ENCODE data around the gene WDR11.
A peak's percentile ranks its signal among the peaks of the same experiment; 100 is the strongest.
"Not testable (repeated sequence)": the region's sequence is repeated elsewhere in the genome, so short reads cannot be mapped to it uniquely, and the experiment has no call there.

WDR11 gene

DNA sequence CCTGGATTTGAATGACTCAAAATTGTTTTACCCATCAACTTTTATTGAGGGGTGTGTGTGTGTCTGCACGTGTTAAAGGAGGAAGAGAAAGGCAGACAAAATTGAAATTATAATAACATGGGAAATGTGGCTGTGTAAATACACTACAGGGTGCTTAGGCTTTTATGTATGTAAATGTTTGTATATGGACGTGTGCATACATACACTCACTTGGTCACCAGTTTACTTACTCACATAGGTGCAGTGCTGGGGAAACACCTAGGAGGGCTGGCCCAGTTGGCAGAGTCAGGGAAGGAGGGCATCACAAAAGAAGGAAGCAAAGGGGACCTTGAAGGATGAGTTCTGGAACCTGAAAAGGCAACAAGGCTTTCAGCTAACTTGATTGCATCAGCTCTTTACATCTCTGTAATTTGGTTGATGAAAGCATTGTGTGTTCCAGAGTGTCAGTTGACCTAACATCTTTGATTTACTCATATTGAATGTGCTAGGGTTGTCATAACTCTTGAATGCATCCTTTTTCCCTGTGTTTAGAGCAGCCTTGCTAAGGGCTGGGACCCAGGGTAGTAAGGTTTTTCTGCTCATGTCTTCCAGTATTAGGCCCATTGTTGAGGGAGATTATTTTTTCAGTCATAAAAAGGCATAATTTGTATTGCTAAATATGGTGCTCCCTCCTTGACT is 10.2 kb downstream of the WDR11 start:
- no peak for DNase-seq

DNA sequence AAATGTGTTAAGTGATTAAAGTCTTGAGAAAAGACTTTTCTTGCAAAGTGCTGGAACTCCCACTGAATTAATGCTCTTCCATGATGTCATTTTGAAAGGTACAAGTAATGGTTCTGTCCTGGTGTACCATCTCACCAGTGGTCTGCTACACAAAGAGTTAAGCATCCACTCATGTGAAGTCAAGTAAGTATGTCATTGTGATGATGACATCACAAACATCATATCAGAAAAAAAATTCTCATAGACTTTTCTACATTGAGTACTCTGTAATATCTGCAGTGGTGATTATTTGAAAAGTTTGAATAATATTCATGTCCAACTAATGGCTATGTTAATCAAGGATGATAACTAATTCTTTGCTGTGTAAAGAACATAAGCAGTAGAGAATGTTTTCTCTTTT is 22.6 kb downstream of the WDR11 start:
- no peak for DNase-seq

DNA sequence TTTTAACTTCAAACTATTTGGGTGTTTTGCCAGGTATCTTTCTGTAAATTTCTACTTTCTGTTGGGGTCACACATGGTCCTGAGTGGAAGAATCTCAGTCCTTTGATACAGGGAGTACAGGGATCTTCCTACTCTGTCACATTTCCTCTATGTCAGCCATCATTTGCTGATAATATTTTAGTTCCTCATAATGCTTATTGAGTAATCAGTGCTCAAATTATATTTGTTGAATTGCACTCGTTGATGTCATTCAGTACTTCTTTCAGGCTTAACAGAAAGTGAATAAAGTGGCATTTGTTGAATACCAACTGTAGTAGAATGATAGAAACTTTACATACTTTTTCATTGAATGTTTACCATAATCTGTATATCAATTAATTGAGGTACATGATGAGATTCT is 31.9 kb downstream of the WDR11 start:
- no peak for DNase-seq

DNA sequence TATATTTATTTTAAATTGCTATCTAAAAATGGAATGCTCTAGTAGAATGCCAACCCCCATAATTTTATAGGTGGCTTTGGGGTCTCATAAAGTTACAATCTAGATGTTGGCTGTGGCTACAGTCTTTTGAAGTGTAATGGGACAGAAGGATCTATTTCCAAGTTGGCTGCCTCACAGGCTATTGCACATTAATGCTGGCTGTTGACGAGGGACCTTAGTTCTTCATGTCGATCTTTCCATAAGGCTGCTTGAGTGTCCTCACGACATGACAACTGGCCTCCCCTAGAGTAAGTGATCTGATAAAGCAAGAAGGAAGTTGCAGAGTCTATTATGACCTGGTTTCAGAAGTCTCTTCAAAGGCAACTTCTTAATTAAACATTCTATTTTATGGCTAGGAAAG is 36.3 kb downstream of the WDR11 start:
- no peak for DNase-seq

DNA sequence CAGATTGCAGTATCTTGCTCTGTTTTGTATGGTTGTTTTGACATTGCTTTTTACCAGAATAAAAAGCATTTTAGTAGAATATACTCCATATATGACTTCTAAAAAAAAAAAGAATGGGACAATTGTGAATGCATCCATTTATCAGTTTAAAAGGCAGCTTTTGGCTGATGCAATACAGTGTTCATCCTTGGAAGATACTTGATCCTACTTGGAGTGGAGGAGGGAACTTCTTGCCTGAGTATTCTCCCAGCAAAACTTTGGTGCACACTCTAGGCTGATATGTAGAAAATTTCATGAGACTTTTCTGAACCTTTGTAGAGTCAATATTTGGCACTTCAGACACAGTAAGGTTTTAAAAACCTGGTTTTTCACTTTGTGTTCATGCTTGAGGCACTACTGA is 40.2 kb downstream of the WDR11 start:
- DNase-seq = no peak

DNA sequence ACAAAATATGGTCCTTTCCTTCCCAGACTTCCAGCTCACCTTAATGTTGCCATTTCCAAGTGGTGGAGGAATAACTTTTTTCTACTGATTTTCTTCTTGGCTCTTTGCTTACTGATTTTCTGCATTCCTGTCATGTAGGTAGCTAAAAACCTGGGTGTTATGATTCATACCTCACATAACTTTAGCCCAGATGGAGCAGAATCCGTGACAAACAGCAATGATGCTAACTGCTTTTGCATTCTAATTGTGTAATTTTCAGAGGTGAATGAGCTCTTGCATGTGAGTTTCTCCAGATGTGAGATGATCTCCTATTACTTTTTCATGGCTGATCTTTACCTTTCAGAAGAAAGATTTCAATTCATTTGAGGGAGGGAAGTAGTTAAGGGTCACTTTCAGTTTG is 43.4 kb downstream of the WDR11 start:
- no peak for DNase-seq

DNA sequence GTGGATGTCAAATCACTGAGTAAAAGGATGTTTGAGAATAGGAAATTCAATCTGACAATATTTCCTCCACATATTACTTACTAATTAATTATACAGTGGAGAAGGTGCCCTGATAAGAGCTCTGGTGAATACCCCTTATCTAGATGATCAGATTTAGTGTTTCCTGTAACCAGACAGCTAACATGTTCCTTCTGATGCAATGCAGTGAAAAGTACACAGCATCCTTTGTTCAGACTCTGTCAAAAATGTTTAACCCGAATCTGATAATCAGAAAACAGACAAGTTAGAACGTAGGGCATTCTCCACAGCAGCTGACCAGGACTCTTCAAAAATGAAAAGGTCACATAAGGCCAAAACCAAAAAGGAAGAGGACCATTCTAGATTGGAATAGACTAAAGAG is 46.2 kb downstream of the WDR11 start:
- no peak for DNase-seq

DNA sequence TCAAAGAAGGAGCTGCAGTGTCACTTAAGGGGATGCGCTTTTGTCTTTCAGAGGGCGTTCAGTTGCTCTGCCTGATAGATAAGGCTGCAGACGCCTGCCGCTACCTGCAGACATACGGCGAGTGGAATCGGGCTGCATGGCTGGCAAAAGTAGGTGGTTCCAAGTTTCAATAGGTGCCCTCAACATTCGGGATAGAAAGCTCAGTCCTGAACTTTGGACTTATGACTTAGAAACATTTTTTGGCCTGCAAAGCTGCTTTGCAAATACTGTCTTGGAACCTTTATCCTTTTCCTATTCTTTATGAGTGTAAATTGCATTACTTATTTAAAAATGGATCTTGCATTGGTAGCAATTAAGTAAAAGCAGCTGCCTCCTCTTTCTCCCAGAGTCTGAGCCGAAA is 54.1 kb downstream of the WDR11 start:
- DNase-seq = no peak

DNA sequence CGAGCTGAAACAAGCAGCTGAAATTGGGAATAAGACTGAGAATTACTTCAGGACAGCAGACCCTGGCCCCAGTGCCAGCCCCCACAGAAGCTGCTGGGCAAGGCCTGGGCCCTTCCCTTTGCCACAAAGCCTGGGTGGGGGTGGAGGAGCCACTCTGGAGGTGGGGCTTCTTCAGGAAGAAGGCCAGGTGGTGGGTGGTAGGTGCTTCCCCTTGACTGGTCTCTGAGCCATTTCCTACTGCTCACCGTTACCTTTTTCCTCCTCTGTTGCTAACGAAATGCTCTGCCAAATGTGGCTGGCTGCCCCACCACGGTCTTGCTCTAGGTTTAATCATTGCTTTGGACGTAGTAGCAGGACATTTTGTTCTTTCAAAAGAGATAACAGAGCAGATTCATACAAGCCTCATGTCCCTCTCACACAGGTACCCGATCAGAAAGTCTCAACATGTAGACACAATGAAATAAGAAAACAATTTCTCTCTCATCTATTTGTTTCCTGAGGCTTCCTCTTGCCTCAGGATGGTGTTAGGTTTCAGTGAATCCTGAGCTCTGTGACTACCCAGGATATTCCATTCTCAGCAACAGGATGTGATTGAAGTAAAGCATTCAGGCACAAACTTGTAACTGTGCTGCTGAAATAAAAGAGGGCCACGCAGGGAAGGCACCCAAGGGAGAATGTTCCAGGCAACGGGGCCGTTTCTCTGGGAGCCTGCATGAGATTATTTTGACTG is 66.5 kb downstream of the WDR11 start:
- no peak for DNase-seq

DNA sequence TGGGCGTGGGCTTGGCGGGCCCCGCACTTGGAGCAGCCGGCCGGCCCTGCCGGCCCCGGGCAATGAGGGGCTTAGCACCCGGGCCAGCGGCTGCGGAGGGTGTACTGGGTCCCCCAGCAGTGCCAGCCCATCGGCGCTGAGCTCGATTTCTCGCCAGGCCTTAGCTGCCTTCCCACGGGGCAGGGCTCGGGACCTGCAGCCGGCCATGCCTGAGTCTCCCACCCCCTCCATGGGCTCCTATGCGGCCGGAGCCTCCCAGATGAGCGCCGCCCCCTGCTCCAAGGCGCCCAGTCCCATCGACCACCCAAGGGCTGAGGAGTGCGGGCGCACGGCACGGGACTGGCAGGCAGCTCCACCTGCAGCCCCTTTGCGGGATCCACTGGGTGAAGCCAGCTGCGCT is 72.7 kb downstream of the WDR11 start:
- not testable (repeated sequence) for DNase-seq

DNA sequence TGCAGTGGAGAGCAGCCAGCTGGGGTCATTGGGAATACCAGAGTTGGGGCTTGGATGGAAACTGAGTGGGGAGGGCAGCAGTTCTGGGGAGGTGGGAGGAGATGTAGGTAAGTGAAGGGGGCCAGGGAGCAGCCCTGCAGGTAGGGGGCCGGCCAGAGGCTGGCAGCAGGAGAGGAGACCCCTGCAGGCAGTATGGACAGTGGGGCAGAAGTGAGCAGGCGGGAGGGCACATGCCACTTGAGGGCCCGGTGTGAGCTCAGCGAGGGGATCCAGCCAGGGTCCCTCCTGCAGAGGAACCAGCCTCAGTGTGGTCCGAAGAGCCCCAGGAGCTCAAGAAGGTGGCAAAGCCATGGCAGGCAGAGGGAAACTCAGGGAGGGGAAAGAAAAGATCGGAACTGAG is 75.4 kb downstream of the WDR11 start:
- DNase-seq = no peak

DNA sequence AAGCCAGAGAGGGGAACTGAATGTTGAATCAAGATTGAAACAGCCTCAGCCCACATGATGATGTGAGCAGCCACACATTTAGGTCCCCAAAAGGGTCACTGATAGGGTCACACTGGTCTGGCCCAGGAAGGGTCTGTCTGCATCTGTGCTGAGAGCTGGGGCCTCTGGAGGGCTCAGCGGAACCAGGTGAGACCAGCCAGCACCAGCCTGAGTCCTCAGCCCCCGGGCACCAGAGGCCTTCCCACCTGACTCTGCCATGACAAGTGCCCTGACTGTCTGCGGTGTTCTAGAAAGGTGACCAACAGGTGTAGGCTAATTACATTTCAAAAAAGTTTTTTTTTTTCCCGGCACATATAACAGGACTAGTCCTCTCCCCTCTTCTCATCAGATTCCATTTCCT is 76.2 kb downstream of the WDR11 start:
- DNase-seq = no peak

DNA sequence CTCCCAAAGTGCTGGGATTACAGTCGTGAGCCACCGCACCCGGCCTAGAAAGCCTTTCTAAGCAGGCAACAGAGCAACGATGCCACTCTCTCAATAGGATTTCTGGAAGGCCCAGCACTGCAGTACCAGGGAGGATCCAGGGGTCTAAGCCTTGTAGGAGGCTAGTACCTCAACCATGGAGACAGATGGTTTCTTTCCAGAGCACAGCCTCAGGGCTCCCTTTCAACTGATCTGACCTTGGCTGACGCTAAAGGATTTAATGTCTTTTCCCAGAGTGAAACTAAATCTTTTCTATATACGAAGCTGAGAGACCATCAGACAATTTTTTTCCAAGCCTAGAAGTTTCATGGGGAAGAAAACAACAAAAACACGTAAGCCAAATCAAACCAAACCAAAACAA is 78.0 kb downstream of the WDR11 start:
- DNase-seq = no peak

DNA sequence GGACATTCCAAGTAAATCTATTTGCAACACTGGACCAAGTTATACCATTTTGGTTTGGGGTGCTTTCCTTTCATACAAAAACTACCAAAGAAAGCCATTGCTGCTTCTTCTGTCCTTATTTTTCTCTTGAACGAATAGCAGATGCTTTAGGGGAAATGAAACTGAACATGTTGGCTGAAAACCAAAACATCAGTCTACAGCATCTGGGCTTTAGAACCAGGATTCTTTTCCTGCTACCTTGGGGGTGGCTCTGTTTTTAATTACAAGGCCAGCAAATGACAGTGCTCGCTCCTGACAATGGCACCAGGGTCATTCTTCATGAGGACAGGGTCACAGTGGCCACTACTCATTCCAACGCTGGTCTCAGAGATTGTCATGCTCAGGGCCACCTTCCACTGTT is 80.3 kb downstream of the WDR11 start:
- DNase-seq = no peak

DNA sequence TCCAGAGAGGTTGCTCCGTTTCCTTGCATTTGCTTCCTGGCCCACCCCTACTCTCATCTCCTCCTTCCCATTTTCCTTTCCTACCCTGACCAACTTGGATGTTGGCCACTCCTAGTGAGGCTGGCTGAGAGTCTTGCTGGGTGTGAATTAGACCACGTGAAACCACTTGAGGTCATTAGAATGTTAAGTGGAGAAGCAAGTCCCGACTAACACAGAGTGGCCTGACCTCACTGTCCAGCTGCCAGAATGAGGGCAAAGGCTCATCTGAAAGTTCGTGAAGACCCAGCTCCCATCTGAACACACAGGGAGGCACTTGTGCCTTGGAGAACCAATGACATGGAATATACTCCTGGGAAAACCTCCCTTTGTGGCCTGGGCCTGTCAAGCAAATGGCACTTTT is 80.8 kb downstream of the WDR11 start:
- no peak for DNase-seq

DNA sequence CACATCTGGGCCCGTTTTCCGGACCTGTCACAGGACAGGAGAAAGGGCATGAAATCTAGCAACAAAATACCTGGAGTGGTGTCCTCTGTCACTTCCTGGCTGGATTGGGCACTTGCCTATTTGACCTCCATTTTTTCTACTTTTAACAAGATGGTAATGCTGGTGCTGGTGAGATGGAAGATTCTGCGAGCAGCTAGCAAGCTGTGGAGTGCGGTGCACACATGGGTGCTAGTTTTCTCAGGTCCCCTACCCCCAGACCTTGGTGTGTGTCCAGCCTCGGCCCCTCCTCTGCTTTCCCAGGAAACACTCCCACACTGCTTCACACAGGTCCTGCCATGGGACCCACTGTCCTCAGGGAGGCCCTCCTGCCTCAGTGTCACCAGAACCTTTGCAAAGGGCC is 87.7 kb downstream of the WDR11 start:
- no peak for DNase-seq

DNA sequence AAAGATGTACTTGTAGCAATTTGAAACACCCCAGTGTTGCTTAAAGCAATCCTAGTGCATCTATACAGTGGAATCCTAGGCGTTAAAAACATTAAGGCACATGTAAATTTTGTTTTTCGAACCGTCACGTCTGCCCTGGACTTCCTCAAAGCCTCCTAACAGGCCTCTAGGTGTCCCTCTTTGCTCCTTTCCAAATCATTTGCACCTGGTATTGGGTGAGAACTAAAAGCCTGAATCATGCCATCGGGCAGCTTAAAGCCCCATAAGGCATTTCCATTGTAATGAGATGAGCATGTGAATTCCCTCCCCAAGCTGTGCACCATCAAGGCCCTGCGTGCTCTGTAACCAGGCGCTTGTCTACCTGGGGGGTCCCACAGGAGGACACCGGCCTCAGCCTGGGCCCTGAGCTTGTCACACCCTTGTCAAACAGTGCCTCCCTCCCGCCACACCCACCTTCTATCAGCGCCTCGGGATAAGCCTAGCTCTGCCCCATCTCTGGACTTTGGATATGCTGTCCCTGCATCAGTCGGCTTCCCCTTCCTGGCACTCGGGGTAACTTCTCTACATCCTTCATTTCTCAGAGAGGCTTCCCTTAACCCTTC is 89.2 kb downstream of the WDR11 start:
- DNase-seq = no peak

DNA sequence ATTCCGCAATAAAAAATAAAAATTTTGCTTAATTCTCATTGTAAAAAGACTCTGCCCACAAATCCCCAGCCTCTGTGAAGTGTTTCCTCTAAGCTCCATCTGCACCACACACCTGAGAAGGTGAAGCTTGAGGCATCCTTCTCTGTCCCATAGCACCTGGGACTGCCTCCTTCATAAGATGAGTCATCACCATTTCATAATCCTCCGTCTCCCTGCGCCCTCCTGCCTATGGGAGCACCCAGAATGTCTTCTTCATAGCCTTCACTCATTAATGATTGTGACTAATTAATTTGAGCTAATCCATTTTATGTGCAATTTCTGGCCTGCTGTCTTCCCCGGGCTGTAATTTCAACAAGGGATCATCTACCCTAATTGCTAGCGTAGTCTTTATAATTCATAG is 90.3 kb downstream of the WDR11 start:
- no peak for DNase-seq

DNA sequence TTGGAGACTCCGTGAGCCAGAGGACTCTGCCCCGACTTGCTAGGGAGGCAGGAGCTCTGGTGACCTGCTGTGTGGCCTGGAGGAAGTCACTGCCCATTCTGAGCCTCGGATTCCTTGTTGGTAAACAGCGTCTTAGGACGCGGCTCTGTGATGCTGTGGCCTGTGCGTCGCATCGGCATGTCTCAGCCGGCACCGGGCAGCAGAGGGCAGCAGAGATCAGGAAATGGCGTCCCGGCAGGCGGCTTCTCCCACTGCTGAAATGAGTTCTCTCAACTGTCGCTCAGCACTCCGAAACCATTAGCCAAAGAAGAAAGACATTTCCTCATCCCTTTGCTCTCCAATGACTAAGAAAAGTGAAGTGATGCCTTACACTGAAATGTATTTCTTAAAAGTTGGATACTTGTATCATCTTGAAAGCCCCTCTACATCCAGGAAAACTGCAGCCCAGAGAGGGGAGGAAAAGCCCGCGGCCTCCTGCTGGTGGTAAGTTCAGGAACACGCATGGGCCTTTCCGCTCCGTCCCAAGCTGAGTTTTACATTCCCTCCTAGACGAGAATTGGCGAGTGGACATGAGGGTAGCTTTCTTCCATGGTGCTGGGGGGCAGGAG is 91.7 kb downstream of the WDR11 start:
- peak; percentile 54 for DNase-seq

DNA sequence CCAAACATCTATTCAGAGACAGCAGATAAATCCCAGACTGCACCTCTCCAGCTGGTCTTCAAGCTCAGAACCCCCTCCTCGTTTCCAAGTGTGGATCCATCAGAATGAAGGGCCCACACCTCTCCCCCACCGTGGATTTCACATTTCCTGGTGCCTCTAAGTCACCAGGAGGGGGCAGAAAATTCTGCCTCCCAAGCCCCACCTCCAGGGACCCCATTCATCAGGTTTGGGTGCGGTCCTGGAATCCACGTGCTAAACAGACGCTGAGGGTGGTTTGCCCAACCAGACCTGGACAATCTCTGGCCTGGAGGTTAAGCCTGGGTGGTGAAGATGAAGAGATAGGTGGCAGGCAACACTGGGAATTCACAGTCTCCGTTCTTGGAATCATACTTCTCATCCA is 92.4 kb downstream of the WDR11 start:
- DNase-seq = no peak

DNA sequence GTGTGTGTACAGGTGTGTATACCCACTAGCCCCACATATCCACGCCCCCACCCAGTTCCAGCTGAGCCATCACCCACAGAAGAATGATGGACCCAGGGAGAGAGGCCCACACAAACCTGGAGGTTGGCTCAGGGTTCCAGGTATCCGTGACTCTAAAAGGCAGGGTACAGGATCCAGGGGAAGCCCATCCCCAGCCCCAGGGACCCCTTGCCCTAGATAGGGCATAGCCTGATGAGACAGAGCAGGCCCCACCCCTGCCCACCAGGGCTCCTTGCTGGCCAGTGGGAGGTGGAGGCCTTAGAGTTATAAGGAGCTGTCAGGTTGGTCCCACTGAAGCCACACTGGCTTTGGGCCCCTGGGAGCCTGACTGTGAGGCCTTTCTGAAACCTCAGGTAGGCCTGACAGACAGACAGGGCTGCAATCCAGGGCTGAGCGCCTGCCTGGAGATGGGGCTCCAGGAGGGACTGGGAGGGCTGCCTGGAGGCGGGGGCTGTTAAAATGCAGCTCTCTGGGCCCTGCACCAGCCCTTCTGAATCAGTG is 93.5 kb downstream of the WDR11 start:
- no peak for DNase-seq

DNA sequence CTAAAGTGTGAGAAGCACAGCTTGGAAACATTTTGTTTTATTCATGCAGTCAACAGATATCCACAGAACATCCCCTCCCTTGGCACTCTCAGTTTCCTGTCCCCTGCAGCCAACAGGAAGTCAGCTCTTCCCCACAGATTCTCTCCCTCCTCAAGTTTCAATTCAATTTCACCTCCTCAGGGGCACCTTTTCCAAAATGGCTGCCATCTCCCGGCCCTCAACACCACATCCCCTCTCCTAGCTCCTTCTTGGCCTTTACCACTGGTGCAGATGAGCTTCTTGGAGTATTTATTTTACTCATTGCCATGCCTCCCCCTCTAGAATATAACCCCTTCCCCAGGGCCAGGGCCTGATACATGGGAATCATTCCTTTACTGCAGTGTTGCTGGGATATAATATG is 94.0 kb downstream of the WDR11 start:
- DNase-seq = no peak

DNA sequence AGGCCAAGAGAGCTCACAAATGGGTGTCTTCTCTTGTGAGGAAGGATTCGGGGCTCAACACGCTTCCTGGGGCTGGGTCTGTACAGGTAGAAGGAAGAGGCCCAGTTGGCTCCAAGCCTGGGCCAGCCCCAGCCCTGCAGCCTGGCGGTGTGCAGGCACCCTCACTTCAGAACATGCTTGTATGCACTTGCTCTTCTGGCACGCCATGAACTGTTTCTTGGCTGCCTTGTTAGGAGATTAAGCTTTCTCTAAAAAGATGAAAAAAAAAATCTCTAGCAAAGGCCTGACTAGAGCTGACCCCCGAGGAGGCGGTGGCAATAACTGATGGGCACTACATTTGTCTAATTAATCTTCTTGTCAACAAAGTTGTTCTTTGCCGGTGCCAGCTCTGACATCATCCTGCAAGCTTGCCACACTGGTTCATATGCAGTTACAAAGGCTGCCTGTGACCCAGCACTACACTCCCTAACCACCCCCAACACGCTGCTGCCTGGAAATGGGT is 94.7 kb downstream of the WDR11 start:
- no peak for DNase-seq

DNA sequence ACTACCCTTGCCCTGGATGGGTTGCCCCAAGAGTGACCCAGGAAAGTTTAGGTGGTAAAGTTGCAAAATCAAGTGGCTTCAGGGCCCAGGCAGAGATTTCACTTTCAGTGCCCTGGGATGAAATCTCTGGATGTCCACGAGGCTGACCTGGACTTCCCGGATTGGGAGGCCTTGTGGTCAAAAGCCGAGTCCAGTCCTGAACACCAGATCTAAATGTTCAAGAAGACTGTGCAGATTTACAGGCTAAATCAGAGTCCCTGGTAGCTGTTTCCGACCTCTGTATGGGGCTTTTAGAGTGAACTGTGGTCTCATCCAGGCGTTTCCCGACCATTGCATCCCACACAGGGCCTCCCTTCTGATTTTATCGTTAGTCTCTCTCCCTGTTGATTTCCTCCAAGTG is 95.3 kb downstream of the WDR11 start:
- DNase-seq = no peak
